ENCODE data around the gene GSPT1.
"Not testable (repeated sequence)": the region's sequence is repeated elsewhere in the genome, so short reads cannot be mapped to it uniquely, and the experiment has no call there.

The GSPT1 gene

DNA sequence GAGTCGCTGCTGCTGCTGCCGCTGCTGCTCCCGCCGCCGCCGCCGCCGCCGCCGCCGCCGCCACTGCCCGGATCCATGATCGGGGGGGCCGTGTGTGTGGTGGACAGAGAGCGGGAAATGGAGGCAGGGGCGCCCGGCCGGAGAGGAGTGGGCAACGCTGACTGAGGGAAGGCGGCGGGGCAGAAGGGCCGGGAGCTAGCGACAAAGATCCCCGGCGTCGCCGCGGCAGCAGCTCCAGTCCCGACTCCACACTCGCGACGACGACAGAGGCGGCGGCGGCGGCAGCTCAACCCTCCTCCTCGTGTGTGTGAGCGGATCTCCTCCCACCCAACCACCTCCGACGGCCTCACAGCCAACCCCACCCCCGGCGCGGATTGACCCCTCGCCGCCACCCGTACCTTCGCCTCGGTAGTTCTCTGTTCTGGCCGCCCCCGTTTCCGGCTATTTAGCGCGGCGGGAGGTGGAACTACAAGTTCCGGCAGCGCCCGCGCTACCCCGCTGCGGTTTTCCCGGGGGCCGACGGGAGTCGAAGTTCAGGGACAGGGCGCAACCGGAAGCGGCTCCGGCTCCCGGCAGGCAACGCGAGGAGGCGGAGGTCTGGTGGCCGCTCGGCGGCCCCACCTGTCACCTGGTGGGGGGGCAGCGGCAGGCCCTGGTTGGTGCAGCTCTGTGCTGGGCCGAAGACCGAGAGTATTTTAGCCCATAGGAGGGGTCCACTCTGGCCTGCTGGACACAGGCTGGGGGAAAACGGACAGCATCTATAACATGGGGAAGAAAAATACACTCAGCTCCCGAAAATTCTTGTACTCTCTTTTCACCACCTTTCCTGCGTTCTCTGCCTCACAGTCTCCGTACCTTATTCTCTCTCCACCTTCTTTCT is at the start of gene GSPT1:
Gene GSPT1, minus strand, starts transcription at position 313 of the 880 bp plus-strand sequence. Its CDS starts 236 bp downstream, at position 77.
- Mint-ChIP-seq H3K9me3 (no peaks in the 10 kb centered on the region), H3K27me3 (no peaks in the 10 kb centered on the region), H3K4me1 (peaks cover 41% of the 10 kb centered on the region), H3K4me3 (peak within 1 kb of the TSS; percentile 90), H3K27ac (peak within 1 kb of the TSS; percentile 94), H3K36me3 (ENCODE audit: low read depth) (peaks cover 27% of the 10 kb centered on the region)
- ATAC-seq (peak; percentile 88), DNase-seq (peak; percentile 99)

DNA sequence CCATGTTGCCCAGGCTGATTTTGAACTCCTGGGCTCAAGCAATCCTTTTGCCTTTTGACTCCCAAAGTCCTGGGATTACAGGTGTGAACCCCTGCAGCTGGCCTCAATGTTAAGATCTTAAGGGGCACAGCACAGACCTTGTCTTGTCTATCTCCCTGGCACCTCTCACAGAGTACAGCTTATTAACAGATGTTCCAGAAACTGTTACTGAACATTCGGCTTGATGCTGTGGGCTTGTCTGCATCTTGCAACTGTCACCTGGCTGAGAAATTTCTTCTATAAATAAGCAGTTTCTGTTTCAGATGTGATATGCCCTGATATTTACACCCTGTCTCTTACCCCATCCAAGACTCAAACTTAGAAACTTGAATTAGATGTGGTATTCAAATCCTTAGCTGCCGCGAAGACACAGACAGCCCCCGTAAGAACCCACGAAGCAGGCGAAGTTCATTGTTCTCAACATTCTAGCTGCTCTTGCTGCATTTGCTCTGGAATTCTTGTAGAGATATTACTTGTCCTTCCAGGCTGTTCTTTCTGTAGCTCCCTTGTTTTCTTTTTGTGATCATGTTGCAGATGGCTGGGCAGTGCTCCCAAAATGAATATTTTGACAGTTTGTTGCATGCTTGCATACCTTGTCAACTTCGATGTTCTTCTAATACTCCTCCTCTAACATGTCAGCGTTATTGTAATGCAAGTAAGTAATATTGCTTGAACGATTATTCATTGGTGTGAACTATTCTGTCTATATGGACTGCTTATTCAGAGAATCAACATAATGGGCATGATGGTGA is 49.2 kb upstream of the GSPT1 start, which contains the start of gene TNFRSF17:
Gene TNFRSF17, plus strand, starts transcription at position 450 of the 791 bp plus-strand sequence. Its CDS starts 115 bp downstream, at position 565.
- Mint-ChIP-seq H3K4me1 (peaks cover 6% of the 10 kb centered on the region), H3K27me3 (peaks cover 3% of the 10 kb centered on the region), H3K4me3 (peak within 1 kb of the TSS; percentile 16), H3K36me3 (ENCODE audit: low read depth) (no peaks in the 10 kb centered on the region), H3K27ac (peak within 1 kb of the TSS; percentile 54), H3K9me3 (no peaks in the 10 kb centered on the region)
- DNase-seq (no peak), ATAC-seq (peak; percentile 33)

DNA sequence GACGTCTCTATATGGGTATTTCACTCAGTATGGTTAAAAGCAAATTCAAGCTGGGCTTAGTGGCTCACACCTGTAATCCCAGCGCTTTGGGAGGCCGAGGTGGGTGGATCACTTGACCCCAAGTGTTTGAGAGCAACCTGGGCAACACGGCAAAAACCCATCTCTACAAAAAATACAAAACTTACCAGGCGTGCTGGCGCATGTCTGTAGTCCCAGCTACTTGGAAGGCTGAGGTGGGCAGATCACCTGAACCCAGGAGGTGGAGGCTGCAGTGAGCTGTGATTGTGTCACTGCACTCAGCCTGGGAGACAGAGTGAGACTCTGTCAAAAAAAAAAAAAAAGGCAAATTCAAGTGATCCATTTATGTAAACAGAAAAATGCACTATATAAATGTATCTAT is 48.0 kb upstream of the GSPT1 start:
- H3K4me1 Mint-ChIP-seq: peaks cover 6% of the 10 kb centered on the region
- H3K36me3 Mint-ChIP-seq (ENCODE audit: low read depth): no peaks in the 10 kb centered on the region
- DNase-seq: no peak
- no peak overlapping the region for H3K27ac Mint-ChIP-seq
- no peak for ATAC-seq
- H3K27me3 Mint-ChIP-seq: peaks cover 3% of the 10 kb centered on the region
- no peaks in the 10 kb centered on the region for H3K9me3 Mint-ChIP-seq
- H3K4me3 Mint-ChIP-seq: no peak overlapping the region

DNA sequence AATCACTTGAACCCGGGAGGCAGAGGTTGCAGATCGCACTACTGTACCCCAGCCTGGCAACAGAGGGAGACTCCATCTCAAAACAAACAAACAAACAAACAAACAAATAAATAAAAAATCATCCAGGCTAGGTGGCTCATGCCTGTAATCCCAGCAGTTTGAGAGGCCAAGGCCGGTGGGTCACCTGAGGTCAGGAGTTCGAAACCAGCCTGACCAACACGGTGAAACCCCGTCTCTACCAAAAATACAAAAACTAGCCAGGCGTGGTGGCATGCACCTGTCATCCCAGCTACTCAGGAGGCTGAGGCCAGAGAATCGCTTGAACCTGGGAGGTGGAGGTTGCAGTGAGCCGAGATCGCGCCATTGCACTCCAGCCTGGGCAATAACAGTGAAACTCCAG is 47.2 kb upstream of the GSPT1 start:
- not testable (repeated sequence) for H3K36me3 Mint-ChIP-seq (ENCODE audit: low read depth); ATAC-seq

DNA sequence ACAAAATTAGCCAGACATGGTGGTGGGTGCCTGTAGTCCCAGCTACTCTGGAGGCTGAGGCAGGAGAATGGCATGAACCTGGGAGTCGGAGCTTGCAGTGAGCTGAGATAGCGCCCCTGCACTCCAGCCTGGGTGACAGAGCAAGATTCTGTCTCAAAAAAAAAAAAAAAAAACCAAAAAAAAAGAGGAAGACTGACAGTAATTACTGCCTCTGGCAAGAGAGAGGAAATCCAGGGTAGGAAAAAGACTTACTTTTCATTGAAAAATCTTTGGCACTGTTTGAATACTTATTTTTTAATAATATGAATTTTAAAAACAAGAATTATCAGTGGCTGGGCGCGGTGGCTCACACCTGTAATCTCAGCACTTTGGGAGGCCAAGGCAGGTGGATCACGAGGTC is 46.7 kb upstream of the GSPT1 start:
- H3K9me3 Mint-ChIP-seq; DNase-seq; H3K4me1 Mint-ChIP-seq; H3K36me3 Mint-ChIP-seq (ENCODE audit: low read depth); H3K4me3 Mint-ChIP-seq; H3K27ac Mint-ChIP-seq; H3K27me3 Mint-ChIP-seq; ATAC-seq: not testable (repeated sequence)

More for the DNA sequence above, 47.2 kb upstream of the GSPT1 start:
- not testable (repeated sequence) for H3K27me3 Mint-ChIP-seq, H3K4me1 Mint-ChIP-seq, H3K9me3 Mint-ChIP-seq, H3K4me3 Mint-ChIP-seq, DNase-seq, H3K27ac Mint-ChIP-seq

GRCh38 chr16:11957591-11958395 is 42.0 kb upstream of the GSPT1 start:
- H3K27ac Mint-ChIP-seq: no peak overlapping the region
- DNase-seq (no peak), ATAC-seq (no peak)
- H3K36me3 Mint-ChIP-seq (ENCODE audit: low read depth): no peaks in the 10 kb centered on the region
- H3K4me1 Mint-ChIP-seq: peaks cover 1% of the 10 kb centered on the region
- H3K4me3 Mint-ChIP-seq: no peak overlapping the region
- H3K9me3 Mint-ChIP-seq: no peaks in the 10 kb centered on the region
- no peaks in the 10 kb centered on the region for H3K27me3 Mint-ChIP-seq

DNA sequence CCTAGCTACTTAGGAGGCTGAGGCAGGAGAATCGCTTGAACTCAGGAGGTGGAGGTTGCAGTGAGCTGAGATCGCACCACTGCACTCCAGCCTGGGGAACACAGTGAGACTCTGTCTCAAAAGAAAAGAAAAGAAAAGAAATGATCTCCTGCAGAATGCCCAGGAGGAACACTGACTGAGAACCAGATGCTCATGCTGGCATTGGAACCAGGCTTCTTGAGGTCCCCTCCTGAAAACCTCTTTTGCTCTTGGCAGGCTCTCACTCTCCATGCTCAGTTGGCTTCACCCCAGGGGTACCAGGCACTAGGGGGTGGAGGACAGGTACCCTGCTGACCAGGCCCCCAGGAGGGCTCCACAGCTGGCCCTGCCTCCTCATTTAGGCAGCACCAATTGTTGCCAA is 40.8 kb upstream of the GSPT1 start:
- H3K36me3 Mint-ChIP-seq (ENCODE audit: low read depth): no peaks in the 10 kb centered on the region
- no peak overlapping the region for H3K27ac Mint-ChIP-seq
- H3K4me3 Mint-ChIP-seq: no peak overlapping the region
- no peaks in the 10 kb centered on the region for H3K27me3 Mint-ChIP-seq
- no peaks in the 10 kb centered on the region for H3K9me3 Mint-ChIP-seq
- ATAC-seq (no peak), DNase-seq (no peak)
- H3K4me1 Mint-ChIP-seq: peaks cover 1% of the 10 kb centered on the region

DNA sequence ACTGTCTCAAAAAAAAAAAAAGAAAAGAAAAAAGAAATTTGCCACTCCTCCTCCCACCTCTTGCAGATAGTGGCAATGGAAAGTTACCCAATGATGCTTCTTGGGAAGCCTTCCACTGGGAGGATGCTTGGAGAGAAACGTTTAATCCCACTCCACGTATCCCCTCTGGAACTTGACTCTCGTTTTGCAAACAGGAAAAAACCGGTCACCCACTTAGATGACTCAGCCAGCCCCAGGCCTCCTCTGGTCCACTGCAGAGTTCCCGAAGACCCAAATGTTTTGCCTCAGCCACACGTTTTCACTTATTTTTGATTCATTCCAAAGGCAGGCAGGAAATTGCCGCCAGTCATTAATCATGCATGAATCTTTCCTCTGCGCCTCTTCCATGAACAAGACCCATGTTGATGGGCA is 40.0 kb upstream of the GSPT1 start:
- Mint-ChIP-seq H3K27me3 (no peaks in the 10 kb centered on the region), H3K4me1 (peaks cover 1% of the 10 kb centered on the region), H3K36me3 (ENCODE audit: low read depth) (no peaks in the 10 kb centered on the region), H3K27ac (no peak overlapping the region), H3K4me3 (no peak overlapping the region), H3K9me3 (no peaks in the 10 kb centered on the region)
- DNase-seq (no peak), ATAC-seq (no peak)

- not testable (repeated sequence) for H3K36me3 Mint-ChIP-seq (ENCODE audit: low read depth); ATAC-seq; H3K4me1 Mint-ChIP-seq; H3K9me3 Mint-ChIP-seq; H3K27me3 Mint-ChIP-seq; H3K27ac Mint-ChIP-seq; H3K4me3 Mint-ChIP-seq; DNase-seq
Measured at GRCh38 chr16:11953576-11953975, 37.8 kb upstream of the GSPT1 start.

DNA sequence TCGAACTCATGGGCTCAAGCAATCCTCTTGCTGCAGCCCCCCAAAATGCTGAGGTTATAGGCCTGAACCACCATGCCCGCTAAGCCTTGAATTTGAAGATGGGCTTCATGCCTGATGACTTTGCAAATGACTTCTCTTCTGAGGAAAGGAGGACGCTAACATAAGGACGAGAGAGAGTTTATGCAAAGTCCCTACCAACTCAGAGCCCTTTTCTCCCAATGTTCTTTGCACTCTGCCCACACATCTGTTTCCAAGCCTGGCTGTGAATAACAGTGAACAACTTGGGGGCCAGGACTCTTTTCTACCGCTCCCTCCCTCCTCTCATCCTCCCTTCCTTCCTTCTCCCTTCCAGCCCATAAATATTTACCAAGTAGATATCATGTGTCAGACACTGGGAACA is 34.6 kb upstream of the GSPT1 start:
- no peaks in the 10 kb centered on the region for H3K9me3 Mint-ChIP-seq
- no peak overlapping the region for H3K27ac Mint-ChIP-seq
- peaks cover 1% of the 10 kb centered on the region for H3K4me1 Mint-ChIP-seq
- no peaks in the 10 kb centered on the region for H3K36me3 Mint-ChIP-seq (ENCODE audit: low read depth)
- DNase-seq (no peak), ATAC-seq (no peak)
- no peak overlapping the region for H3K4me3 Mint-ChIP-seq
- no peaks in the 10 kb centered on the region for H3K27me3 Mint-ChIP-seq

- peak; percentile 61 for ATAC-seq
- H3K4me3 Mint-ChIP-seq: no peak overlapping the region
- H3K27me3 Mint-ChIP-seq: no peaks in the 10 kb centered on the region
Measured at GRCh38 chr16:11949527-11949926, 33.8 kb upstream of the GSPT1 start.

DNA sequence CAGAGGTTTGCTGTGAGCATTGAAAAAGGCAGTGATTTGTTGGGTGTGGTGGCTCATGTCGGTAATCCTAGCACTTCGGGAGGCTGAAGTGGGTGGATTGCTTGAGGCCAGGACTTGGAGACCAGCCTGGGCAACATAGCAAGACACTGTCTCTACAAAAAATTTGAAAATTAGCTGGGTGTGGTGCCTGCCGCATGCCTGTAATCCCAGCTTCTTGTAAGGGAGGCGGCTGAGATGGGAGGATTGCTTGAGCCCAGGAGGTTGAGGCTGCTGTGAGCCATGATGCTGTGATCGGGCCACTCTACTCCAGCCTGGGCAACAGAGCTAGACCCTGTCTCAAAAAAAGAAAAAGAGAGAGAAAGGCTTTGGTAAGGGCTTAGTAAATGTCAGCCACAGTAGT is 33.1 kb upstream of the GSPT1 start:
- no peak overlapping the region for H3K27ac Mint-ChIP-seq
- no peaks in the 10 kb centered on the region for H3K27me3 Mint-ChIP-seq
- H3K4me1 Mint-ChIP-seq: no peaks in the 10 kb centered on the region
- ATAC-seq: no peak
- no peaks in the 10 kb centered on the region for H3K36me3 Mint-ChIP-seq (ENCODE audit: low read depth)
- no peaks in the 10 kb centered on the region for H3K9me3 Mint-ChIP-seq
- H3K4me3 Mint-ChIP-seq: no peak overlapping the region
- no peak for DNase-seq

More at GRCh38 chr16:11949527-11949926, 33.8 kb upstream of the GSPT1 start:
- DNase-seq: no peak
- Mint-ChIP-seq H3K4me1 (no peaks in the 10 kb centered on the region), H3K36me3 (ENCODE audit: low read depth) (no peaks in the 10 kb centered on the region), H3K9me3 (no peaks in the 10 kb centered on the region), H3K27ac (no peak overlapping the region)

DNA sequence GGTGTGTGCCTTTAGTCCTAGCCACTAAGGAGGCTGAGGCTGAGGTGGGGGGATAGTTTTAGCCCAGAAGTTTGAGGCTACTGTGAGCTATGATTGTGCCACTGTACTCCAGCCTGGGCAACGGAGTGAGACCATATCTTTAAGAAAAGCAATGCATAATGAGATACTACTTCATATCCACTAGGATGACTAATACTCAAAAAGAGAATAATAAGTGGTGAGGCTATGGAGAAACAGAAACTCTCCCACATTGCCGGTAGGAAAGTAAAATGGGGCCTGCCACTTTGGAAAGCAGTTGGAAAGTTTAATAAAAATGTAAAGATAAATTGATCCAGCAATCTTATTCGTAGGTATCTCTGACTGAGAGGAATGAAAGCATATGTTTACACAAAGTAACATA is 30.7 kb upstream of the GSPT1 start:
- ATAC-seq (no peak), DNase-seq (no peak)
- H3K36me3 Mint-ChIP-seq (ENCODE audit: low read depth): no peaks in the 10 kb centered on the region
- no peaks in the 10 kb centered on the region for H3K9me3 Mint-ChIP-seq
- H3K27ac Mint-ChIP-seq: no peak overlapping the region
- H3K4me3 Mint-ChIP-seq: no peak overlapping the region
- no peaks in the 10 kb centered on the region for H3K4me1 Mint-ChIP-seq
- no peaks in the 10 kb centered on the region for H3K27me3 Mint-ChIP-seq

DNA sequence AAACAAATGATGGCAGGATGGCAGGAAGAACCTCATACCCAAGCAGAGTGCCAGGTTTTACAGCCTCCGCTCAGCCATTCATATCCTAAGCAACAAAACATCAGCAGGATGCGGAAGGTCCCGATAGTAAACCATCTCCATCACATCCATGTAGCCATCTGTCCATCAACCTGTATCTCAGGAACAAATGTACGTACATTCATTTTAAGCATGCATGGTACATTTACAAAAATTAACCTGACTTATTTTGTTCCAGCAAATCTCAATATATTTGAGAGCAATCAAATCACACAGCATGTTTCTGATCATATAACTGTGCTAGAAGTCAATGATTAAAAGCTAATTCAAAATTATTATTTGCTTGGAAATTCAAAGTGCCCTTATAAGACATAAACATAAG is 26.2 kb upstream of the GSPT1 start, which contains the start of gene NPIPB2:
Gene NPIPB2, minus strand, starts transcription at position 101 of the 400 bp plus-strand sequence. Its CDS starts 0 bp downstream, at position 101.
- H3K36me3 Mint-ChIP-seq (ENCODE audit: low read depth); ATAC-seq; H3K27me3 Mint-ChIP-seq; H3K9me3 Mint-ChIP-seq; H3K4me3 Mint-ChIP-seq; H3K4me1 Mint-ChIP-seq; H3K27ac Mint-ChIP-seq; DNase-seq: not testable (repeated sequence)
